DND-41 (cell line): Measurements from ENCODE around the gene SKIC2.

ENCODE experiments used
- ATAC-seq: fragments of 200-7000 bp; cut with Tn5 transposase; 3 replicates; pipeline ENCODE4 v1.9.1; 2021; ENCODE audit warnings: low read depth; ENCODE audit not compliant: insufficient read depth
- DNase-seq: peaks from one replicate; pipeline ENCODE4 v3.0.0-alpha.2; 2020
- H2AFZ ChIP-seq: 2 replicates; pipeline ENCODE4 v1.6.0; 2012; ENCODE audit warnings: low read depth, low read length
- H3K27ac ChIP-seq: 2 replicates; pipeline ENCODE4 v1.5.1; 2012; ENCODE audit warnings: low read length, inconsistent platforms
- H3K27me3 ChIP-seq: fragments of 200-600 bp; sonication (generic); 2 replicates; pipeline ENCODE4 v1.6.0; 2012; ENCODE audit warnings: low read length, mild to moderate bottlenecking, inconsistent platforms; ENCODE audit not compliant: insufficient read depth, poor library complexity
- H3K36me3 ChIP-seq: 2 replicates; pipeline ENCODE4 v1.5.1; 2012; ENCODE audit warnings: low read length, inconsistent platforms; ENCODE audit not compliant: insufficient read depth
- H3K4me1 ChIP-seq: 2 replicates; pipeline ENCODE4 v1.5.1; 2012; ENCODE audit warnings: mild to moderate bottlenecking, low read length; ENCODE audit not compliant: insufficient read depth
- H3K4me2 ChIP-seq: 2 replicates; pipeline ENCODE4 v1.6.0; 2012; ENCODE audit warnings: mild to moderate bottlenecking, moderate library complexity, low read length, inconsistent platforms; ENCODE audit not compliant: insufficient read depth
- H3K4me3 ChIP-seq, 2 experiments: fragments of 200-600 bp in 1 of 2; shearing (Covaris generic) in 1 of 2; 2 replicates each; pipeline ENCODE4 v1.5.1; 2012 to 2016; ENCODE audit warnings: inconsistent platforms in 2 of 2, low read length in 2 of 2, mild to moderate bottlenecking in 2 of 2, low read depth in 1 of 2, moderate library complexity in 1 of 2
- H3K79me2 ChIP-seq: 2 replicates; pipeline ENCODE4 v1.6.0; 2012; ENCODE audit warnings: low read length, inconsistent platforms; ENCODE audit not compliant: insufficient read depth
- H3K9ac ChIP-seq: 2 replicates; pipeline ENCODE4 v1.6.0; 2012; ENCODE audit warnings: low read depth, mild to moderate bottlenecking, inconsistent platforms, low read length, moderate library complexity
- H3K9me3 ChIP-seq: 2 replicates; pipeline ENCODE4 v1.5.1; 2012; ENCODE audit warnings: low read length, moderate library complexity, mild to moderate bottlenecking, inconsistent platforms; ENCODE audit not compliant: insufficient read depth, severe bottlenecking
- H4K20me1 ChIP-seq: 2 replicates; pipeline ENCODE4 v1.6.0; 2012; ENCODE audit warnings: low read length; ENCODE audit not compliant: insufficient read depth
- CTCF ChIP-seq: IDR thresholded peaks from 2 replicates; pipeline ENCODE4 v1.5.1; 2012; ENCODE audit warnings: borderline replicate concordance, low read length, moderate library complexity, mild to moderate bottlenecking; ENCODE audit not compliant: poor library complexity, severe bottlenecking; ENCODE audit errors: extremely low read depth
- EZH2 ChIP-seq: IDR thresholded peaks from 3 replicates; pipeline ENCODE4 v1.6.1; 2012; ENCODE audit warnings: borderline replicate concordance, low read depth, mild to moderate bottlenecking, moderate library complexity, low read length, inconsistent platforms; ENCODE audit not compliant: severe bottlenecking

Gene SKIC2

GRCh38 chr6:31946370-31946885, 12.5 kb upstream of the SKIC2 start:
- no peak for DNase-seq
- ATAC-seq: no peak
- H3K79me2 ChIP-seq: no peaks in the 10 kb centered on the region
- H3K4me2 ChIP-seq: no peak overlapping the region
- H3K27me3 ChIP-seq: peaks cover 10% of the 10 kb centered on the region
- no peak overlapping the region for H3K27ac ChIP-seq
- H4K20me1 ChIP-seq: no peaks in the 10 kb centered on the region; the same call in 1 of the 2 replicates
- H3K9me3 ChIP-seq: no peaks in the 10 kb centered on the region
- no peak overlapping the region for H3K9ac ChIP-seq
- H3K4me1 ChIP-seq: no peaks in the 10 kb centered on the region
- no peak overlapping the region for H2AFZ ChIP-seq
- H3K36me3 ChIP-seq: peaks cover under 1% of the 10 kb centered on the region; the same call in 1 of the 2 replicates
- TF ChIP-seq CTCF (no peak), EZH2 (no peak)
- no peak overlapping the region for H3K4me3 ChIP-seq

- Histone ChIP-seq H3K9ac (no peak overlapping the region), H3K27me3 (peaks cover 10% of the 10 kb centered on the region), H4K20me1 (no peaks in the 10 kb centered on the region; the same call in 1 of the 2 replicates), H3K36me3 (peaks cover 8% of the 10 kb centered on the region), H2AFZ (no peak overlapping the region), H3K27ac (no peak overlapping the region), H3K4me1 (no peaks in the 10 kb centered on the region), H3K9me3 (no peaks in the 10 kb centered on the region), H3K4me2 (no peak overlapping the region), H3K4me3 (no peak overlapping the region), H3K79me2 (no peaks in the 10 kb centered on the region)
- TF ChIP-seq CTCF (no peak), EZH2 (no peak)
- DNase-seq (no peak), ATAC-seq (no peak)
Measured at GRCh38 chr6:31947070-31947675, 11.8 kb upstream of the SKIC2 start.

GRCh38 chr6:31947864-31948263, 11.1 kb upstream of the SKIC2 start:
- Histone ChIP-seq H3K27me3 (peaks cover 4% of the 10 kb centered on the region), H2AFZ (no peak overlapping the region), H3K79me2 (no peaks in the 10 kb centered on the region), H3K4me2 (no peak overlapping the region), H3K9ac (no peak overlapping the region), H3K27ac (no peak overlapping the region), H3K36me3 (peaks cover 15% of the 10 kb centered on the region), H3K4me1 (no peaks in the 10 kb centered on the region), H3K4me3 (no peak overlapping the region), H3K9me3 (no peaks in the 10 kb centered on the region), H4K20me1 (no peaks in the 10 kb centered on the region; the same call in 1 of the 2 replicates)
- ATAC-seq (no peak), DNase-seq (no peak)
- TF ChIP-seq CTCF: no peak
- TF ChIP-seq EZH2: no peak
